ENCODE data around the gene SLC12A8. TPM values are rescaled to one million over a fixed set of nuclear protein-coding genes. Genes with fewer than 3 reads are reported as not detected.

The SLC12A8 gene
- total RNA-seq, 1 donor from 2014 or later = 13.6 TPM

GRCh38 chr3:125256675-125257074 lies 44.1 kb upstream of the SLC12A8 start:
- DNase-seq (ENCODE audit: low read depth) = no peak
- TF ChIP-seq CTCF (IDR thresholded peaks at IDR 0.05; ENCODE audit: insufficient read depth, low read length, poor library complexity, severe bottlenecking) = no peak
- Histone ChIP-seq H3K4me3 (ENCODE audit: low read depth, low read length) (no peak overlapping the region), H3K27me3 (ENCODE audit: control insufficient read depth, insufficient read depth, low read length) (no peaks in the 10 kb centered on the region), H3K36me3 (ENCODE audit: control insufficient read depth, insufficient read depth, low read length) (no peaks in the 10 kb centered on the region)

- DNase-seq (ENCODE audit: low read depth) = no peak
- H3K4me3 ChIP-seq (ENCODE audit: low read depth, low read length) = no peak overlapping the region
- TF ChIP-seq CTCF (IDR thresholded peaks at IDR 0.05; ENCODE audit: insufficient read depth, low read length, poor library complexity, severe bottlenecking) = no peak
Measured at GRCh38 chr3:125250973-125251372, 38.4 kb upstream of the SLC12A8 start.

GRCh38 chr3:125246237-125246636 lies 33.7 kb upstream of the SLC12A8 start:
- DNase-seq (ENCODE audit: low read depth) = no peak
- no peak for TF ChIP-seq CTCF (IDR thresholded peaks at IDR 0.05; ENCODE audit: insufficient read depth, low read length, poor library complexity, severe bottlenecking)

More at GRCh38 chr3:125250973-125251372, 38.4 kb upstream of the SLC12A8 start:
- Histone ChIP-seq H3K36me3 (ENCODE audit: control insufficient read depth, insufficient read depth, low read length) (no peaks in the 10 kb centered on the region), H3K27me3 (ENCODE audit: control insufficient read depth, insufficient read depth, low read length) (no peaks in the 10 kb centered on the region)

GRCh38 chr3:125245521-125245920 lies 33.0 kb upstream of the SLC12A8 start:
- DNase-seq (ENCODE audit: low read depth) = no peak
- no peaks in the 10 kb centered on the region for H3K27me3 ChIP-seq (ENCODE audit: control insufficient read depth, insufficient read depth, low read length)
- H3K4me3 ChIP-seq (ENCODE audit: low read depth, low read length) = no peak overlapping the region
- no peaks in the 10 kb centered on the region for H3K36me3 ChIP-seq (ENCODE audit: control insufficient read depth, insufficient read depth, low read length)
- no peak for TF ChIP-seq CTCF (IDR thresholded peaks at IDR 0.05; ENCODE audit: insufficient read depth, low read length, poor library complexity, severe bottlenecking)

More at GRCh38 chr3:125246237-125246636, 33.7 kb upstream of the SLC12A8 start:
- H3K4me3 ChIP-seq (ENCODE audit: low read depth, low read length) = no peak overlapping the region
- no peaks in the 10 kb centered on the region for H3K27me3 ChIP-seq (ENCODE audit: control insufficient read depth, insufficient read depth, low read length)
- no peaks in the 10 kb centered on the region for H3K36me3 ChIP-seq (ENCODE audit: control insufficient read depth, insufficient read depth, low read length)

- DNase-seq (ENCODE audit: low read depth) = no peak
- H3K27me3 ChIP-seq (ENCODE audit: control insufficient read depth, insufficient read depth, low read length) = no peaks in the 10 kb centered on the region
- H3K36me3 ChIP-seq (ENCODE audit: control insufficient read depth, insufficient read depth, low read length) = no peaks in the 10 kb centered on the region
- TF ChIP-seq CTCF (IDR thresholded peaks at IDR 0.05; ENCODE audit: insufficient read depth, low read length, poor library complexity, severe bottlenecking) = no peak
- no peak overlapping the region for H3K4me3 ChIP-seq (ENCODE audit: low read depth, low read length)
Measured at GRCh38 chr3:125240496-125240895, 27.9 kb upstream of the SLC12A8 start.

GRCh38 chr3:125239266-125239665 lies 26.7 kb upstream of the SLC12A8 start:
- no peaks in the 10 kb centered on the region for H3K36me3 ChIP-seq (ENCODE audit: control insufficient read depth, insufficient read depth, low read length)
- no peaks in the 10 kb centered on the region for H3K27me3 ChIP-seq (ENCODE audit: control insufficient read depth, insufficient read depth, low read length)
- no peak overlapping the region for H3K4me3 ChIP-seq (ENCODE audit: low read depth, low read length)
- TF ChIP-seq CTCF (IDR thresholded peaks at IDR 0.05; ENCODE audit: insufficient read depth, low read length, poor library complexity, severe bottlenecking) = no peak
- no peak for DNase-seq (ENCODE audit: low read depth)
